Measurements from ENCODE around the gene ARGFX.

ARGFX gene

DNA sequence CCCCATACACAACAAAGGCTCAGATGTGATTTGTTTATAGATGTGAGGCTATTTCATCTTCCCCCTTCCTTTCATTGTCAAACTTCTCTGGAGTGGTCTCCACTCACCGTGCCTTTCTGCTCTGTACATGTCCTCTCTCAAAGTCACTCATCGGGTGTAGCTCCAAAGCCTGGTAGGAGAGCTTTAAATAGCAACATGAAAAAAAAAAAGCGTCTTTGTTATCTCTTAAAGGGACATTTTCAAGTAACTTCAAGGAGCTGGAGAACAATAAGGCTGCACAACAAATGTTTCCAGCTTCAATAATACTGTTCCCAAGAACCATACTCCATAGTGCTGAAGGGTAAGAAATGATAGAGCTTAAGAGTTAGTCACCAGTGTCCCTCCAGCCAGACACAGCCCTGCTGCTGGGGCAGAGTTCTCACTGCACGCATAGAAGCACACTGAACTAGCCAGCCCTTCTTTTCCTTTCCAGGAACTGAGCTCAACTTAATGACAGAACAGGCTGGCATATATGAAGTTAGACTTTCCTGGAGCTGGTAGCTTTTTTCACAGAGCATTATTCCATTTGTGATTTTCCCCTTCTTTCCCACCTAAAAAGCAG lies 33.6 kb downstream of the ARGFX start:
- DNase-seq: no peak

GRCh38 chr3:121604759-121605158 lies 37.0 kb downstream of the ARGFX start:
- no peak for DNase-seq

DNA sequence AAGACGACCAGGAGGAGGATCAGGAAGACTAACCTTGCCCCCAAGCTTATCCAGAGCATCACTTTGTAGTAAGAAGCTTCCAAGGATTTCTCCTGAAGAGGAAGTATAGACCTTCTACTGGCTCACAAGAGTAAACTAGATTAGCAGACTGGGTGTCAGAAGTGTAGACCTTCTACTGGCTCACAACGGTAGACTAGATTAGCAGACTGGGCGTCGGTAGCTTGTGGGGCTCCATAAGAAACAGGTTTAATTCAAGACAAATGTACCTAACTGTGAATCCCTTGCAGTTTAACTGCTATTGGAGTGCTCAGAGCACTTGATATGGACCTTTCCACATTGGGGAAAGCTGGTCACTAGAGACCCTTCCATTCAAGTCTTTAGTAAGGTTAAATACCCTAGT lies 38.4 kb downstream of the ARGFX start:
- DNase-seq: no peak
